HUES48 (cell line): Measurements from ENCODE around the gene ETF1.

Experiments
- H3K27ac ChIP-seq: one replicate; pipeline ENCODE4 v1.7.0; 2013; ENCODE audit warnings: low read depth, low read length, inconsistent platforms
- H3K27me3 ChIP-seq: 2 replicates; pipeline ENCODE4 v1.6.1; 2013; ENCODE audit warnings: mild to moderate bottlenecking, low read length; ENCODE audit not compliant: control insufficient read depth, insufficient read depth
- H3K36me3 ChIP-seq: 2 replicates; pipeline ENCODE4 v1.6.1; 2013; ENCODE audit warnings: low read length; ENCODE audit not compliant: control insufficient read depth, insufficient read depth
- H3K4me1 ChIP-seq: 2 replicates; pipeline ENCODE4 v1.6.1; 2013; ENCODE audit warnings: mild to moderate bottlenecking, low read length; ENCODE audit not compliant: control insufficient read depth, insufficient read depth
- H3K4me3 ChIP-seq: 2 replicates; pipeline ENCODE4 v1.5.1; 2013; ENCODE audit warnings: mild to moderate bottlenecking, low read depth, low read length
- H3K9ac ChIP-seq: 2 replicates; pipeline ENCODE4 v1.6.1; 2013; ENCODE audit warnings: mild to moderate bottlenecking, low read depth, low read length, moderate library complexity
- H3K9me3 ChIP-seq: 2 replicates; pipeline ENCODE4 v1.6.1; 2013; ENCODE audit warnings: low read length; ENCODE audit not compliant: control insufficient read depth, insufficient read depth

ETF1 gene

GRCh38 chr5:138542180-138542955, 668 bp downstream of the ETF1 start:
- Histone ChIP-seq H3K36me3 (peaks cover 30% of the 10 kb centered on the region), H3K4me1 (peaks cover 19% of the 10 kb centered on the region), H3K27me3 (no peaks in the 10 kb centered on the region), H3K27ac (peak overlapping the region; percentile 95), H3K9ac (peak overlapping the region; percentile 97), H3K9me3 (no peaks in the 10 kb centered on the region), H3K4me3 (peak overlapping the region; percentile 93)

DNA sequence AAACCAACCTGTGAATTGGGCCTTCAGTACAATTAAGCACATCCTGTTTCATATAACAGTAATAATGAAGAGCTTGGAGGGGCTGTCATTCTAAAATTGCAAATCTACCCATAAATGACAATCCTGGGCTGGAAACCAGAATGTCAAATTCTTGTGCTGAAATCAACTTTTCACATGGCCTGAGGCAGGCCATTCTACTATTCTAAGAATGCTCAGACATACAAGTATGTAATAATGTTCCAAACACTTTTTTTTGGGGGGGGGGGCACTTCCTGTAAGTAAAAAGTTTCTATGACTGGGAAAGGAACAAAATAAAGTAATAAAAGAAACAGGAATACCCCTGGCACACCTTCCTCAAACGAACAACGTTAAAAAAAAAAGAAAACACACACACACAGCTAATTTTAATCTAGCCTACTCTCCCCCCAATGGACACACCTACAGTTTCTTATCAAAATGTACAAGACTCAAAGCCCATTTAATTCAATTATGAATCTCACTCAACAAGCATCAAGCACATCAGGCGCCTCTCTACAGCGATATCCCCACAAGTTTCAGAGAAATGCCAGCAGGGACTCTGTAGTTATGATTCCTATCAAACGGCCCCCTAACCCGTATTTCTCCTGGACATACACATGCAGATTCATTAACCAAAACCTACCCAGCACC, 1.4 kb downstream of the ETF1 start:
- H3K4me3 ChIP-seq = peak overlapping the region; percentile 93
- no peaks in the 10 kb centered on the region for H3K27me3 ChIP-seq
- H3K36me3 ChIP-seq = peaks cover 37% of the 10 kb centered on the region
- peaks cover 19% of the 10 kb centered on the region for H3K4me1 ChIP-seq
- peak overlapping the region; percentile 95 for H3K27ac ChIP-seq
- no peaks in the 10 kb centered on the region for H3K9me3 ChIP-seq
- peak overlapping the region; percentile 97 for H3K9ac ChIP-seq

- H3K36me3 ChIP-seq = peaks cover 47% of the 10 kb centered on the region
Measured at GRCh38 chr5:138539791-138540190, 3.2 kb downstream of the ETF1 start.

DNA sequence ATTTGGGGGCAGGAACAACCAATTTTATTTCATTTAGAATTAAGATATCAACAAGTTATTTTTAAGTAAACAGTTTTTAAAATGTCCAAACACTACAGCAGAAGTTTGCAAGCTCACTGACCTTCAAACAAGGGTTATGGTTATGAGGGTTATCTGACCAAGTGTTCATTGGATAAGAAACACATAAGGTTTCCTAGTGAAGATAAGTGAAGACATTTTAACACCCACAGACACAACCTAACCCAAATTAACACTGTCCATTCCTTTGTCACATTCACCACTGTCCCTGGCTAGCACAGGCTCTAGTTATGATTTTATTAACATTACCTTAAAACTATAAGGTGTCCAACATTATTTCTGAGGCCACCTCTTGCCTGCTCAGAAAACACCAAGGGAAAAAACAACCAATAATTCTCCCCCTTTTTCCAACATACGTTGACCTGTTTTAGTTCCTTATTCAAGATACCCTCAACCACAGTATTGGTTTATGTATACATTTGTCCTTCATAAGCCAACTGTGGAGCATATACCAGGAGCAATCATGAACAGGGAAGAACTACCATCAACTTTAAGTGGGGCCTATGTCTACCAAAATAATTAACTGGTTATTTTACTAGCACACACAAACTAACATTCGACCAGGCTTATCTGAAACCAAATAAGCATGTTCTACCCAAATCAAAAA, 4.0 kb downstream of the ETF1 start:
- no peaks in the 10 kb centered on the region for H3K9me3 ChIP-seq
- H3K4me1 ChIP-seq = peaks cover 10% of the 10 kb centered on the region
- H3K27ac ChIP-seq = no peak overlapping the region
- H3K4me3 ChIP-seq = no peak overlapping the region
- peaks cover 54% of the 10 kb centered on the region for H3K36me3 ChIP-seq
- H3K27me3 ChIP-seq = no peaks in the 10 kb centered on the region
- no peak overlapping the region for H3K9ac ChIP-seq

More at GRCh38 chr5:138539791-138540190, 3.2 kb downstream of the ETF1 start:
- Histone ChIP-seq H3K27me3 (no peaks in the 10 kb centered on the region), H3K27ac (no peak overlapping the region), H3K4me3 (no peak overlapping the region), H3K9ac (no peak overlapping the region), H3K9me3 (no peaks in the 10 kb centered on the region), H3K4me1 (peaks cover 16% of the 10 kb centered on the region)

DNA sequence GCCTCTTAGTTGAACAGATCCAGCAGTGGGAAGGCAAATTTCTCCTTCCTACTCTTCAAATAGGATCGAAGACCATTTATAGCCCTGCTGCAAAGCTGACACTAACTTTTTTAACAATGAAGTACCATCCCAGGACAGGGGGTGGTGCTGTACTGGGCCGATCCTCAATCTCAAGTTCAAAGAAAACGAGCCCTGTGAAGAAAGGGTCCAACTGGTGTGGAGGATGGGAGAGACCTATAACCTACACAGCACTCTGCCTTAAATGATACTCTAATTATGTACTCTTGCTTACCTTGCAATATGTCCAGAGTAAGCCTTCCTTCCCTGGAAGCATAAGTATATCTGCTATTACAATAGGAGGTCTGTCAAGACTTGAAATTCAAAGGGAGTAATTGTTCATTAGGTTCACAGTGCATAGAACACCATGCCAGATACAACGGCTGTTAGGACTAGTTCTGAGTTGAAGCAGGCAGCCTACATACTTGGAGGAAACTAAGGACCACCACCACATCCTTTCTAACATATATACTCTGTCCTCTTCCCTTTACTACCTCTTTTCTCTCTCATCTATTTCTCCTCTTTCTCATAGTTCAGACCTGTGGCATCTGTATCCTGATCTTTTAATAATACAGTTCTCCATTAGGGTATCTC, 6.2 kb downstream of the ETF1 start:
- Histone ChIP-seq H3K4me1 (peaks cover 10% of the 10 kb centered on the region), H3K4me3 (no peak overlapping the region), H3K36me3 (peaks cover 62% of the 10 kb centered on the region), H3K9me3 (no peaks in the 10 kb centered on the region), H3K27ac (no peak overlapping the region), H3K27me3 (no peaks in the 10 kb centered on the region), H3K9ac (no peak overlapping the region)

DNA sequence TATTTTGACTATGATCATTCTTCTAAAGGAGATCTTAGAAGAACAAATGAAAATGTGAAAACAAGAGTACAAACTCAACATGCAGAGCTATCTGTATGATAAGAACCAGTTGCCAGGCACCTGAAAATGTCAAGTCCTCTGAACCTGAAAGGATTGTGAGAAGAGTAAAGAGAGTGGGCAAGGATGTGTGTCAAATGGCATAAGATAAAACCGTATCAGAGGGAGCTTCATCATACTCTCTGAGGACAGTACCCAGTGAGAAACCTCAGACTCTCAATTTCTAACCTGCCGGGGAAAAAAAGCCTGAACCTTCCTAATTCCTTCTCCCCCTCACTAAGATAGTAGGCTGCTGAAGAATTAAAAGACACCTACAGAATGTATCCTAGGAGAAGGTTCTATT, 6.8 kb downstream of the ETF1 start:
- no peak overlapping the region for H3K9ac ChIP-seq
- H3K4me1 ChIP-seq = peaks cover 5% of the 10 kb centered on the region
- no peak overlapping the region for H3K4me3 ChIP-seq
- no peak overlapping the region for H3K27ac ChIP-seq
- no peaks in the 10 kb centered on the region for H3K27me3 ChIP-seq
- H3K36me3 ChIP-seq = peaks cover 63% of the 10 kb centered on the region
- H3K9me3 ChIP-seq = no peaks in the 10 kb centered on the region

GRCh38 chr5:138533973-138534941, 8.8 kb downstream of the ETF1 start:
- Histone ChIP-seq H3K27ac (no peak overlapping the region), H3K27me3 (no peaks in the 10 kb centered on the region), H3K4me3 (no peak overlapping the region), H3K9me3 (no peaks in the 10 kb centered on the region), H3K4me1 (no peaks in the 10 kb centered on the region), H3K9ac (no peak overlapping the region), H3K36me3 (peaks cover 47% of the 10 kb centered on the region)

GRCh38 chr5:138529812-138530211, 13.2 kb downstream of the ETF1 start:
- Histone ChIP-seq H3K27me3 (no peaks in the 10 kb centered on the region), H3K4me1 (no peaks in the 10 kb centered on the region), H3K27ac (no peak overlapping the region), H3K9me3 (no peaks in the 10 kb centered on the region), H3K4me3 (no peak overlapping the region), H3K9ac (no peak overlapping the region), H3K36me3 (peaks cover 24% of the 10 kb centered on the region)

GRCh38 chr5:138528744-138529469, 14.1 kb downstream of the ETF1 start:
- peaks cover 18% of the 10 kb centered on the region for H3K36me3 ChIP-seq
- no peaks in the 10 kb centered on the region for H3K27me3 ChIP-seq
- no peak overlapping the region for H3K4me3 ChIP-seq
- no peak overlapping the region for H3K9ac ChIP-seq
- no peaks in the 10 kb centered on the region for H3K4me1 ChIP-seq
- H3K27ac ChIP-seq = no peak overlapping the region
- no peaks in the 10 kb centered on the region for H3K9me3 ChIP-seq
